Measurements from ENCODE around the gene SULT1E1.

DNA sequence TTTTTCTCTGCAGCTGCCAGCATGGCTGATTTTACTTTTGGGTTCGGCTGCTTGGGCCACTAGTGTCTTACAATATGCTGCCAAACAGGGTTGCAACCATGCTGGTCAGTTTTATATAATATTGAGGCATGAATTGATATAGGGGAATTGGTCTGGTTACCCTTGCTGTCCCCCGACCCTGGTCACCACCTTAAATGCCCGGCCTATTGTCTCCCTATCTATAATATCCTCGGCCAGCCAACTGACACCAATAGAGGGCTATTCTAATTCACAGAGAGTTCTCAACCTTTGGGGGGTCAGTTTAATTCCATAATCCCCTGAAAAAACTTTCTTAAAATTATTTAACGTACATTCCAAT lies 28.7 kb downstream of the SULT1E1 start:
- TF ChIP-seq, protein P1, sequence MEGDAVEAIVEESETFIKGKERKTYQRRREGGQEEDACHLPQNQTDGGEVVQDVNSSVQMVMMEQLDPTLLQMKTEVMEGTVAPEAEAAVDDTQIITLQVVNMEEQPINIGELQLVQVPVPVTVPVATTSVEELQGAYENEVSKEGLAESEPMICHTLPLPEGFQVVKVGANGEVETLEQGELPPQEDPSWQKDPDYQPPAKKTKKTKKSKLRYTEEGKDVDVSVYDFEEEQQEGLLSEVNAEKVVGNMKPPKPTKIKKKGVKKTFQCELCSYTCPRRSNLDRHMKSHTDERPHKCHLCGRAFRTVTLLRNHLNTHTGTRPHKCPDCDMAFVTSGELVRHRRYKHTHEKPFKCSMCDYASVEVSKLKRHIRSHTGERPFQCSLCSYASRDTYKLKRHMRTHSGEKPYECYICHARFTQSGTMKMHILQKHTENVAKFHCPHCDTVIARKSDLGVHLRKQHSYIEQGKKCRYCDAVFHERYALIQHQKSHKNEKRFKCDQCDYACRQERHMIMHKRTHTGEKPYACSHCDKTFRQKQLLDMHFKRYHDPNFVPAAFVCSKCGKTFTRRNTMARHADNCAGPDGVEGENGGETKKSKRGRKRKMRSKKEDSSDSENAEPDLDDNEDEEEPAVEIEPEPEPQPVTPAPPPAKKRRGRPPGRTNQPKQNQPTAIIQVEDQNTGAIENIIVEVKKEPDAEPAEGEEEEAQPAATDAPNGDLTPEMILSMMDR (IDR thresholded peaks at IDR 0.05) = no peak
- TF ChIP-seq POLR2A (IDR thresholded peaks at IDR 0.05) (no peak), POLR2AphosphoS5 (IDR thresholded peaks at IDR 0.05) (no peak)

All from breast epithelium (tissue), 3 donors.